Measurements from ENCODE around the gene RPL22.

DNA sequence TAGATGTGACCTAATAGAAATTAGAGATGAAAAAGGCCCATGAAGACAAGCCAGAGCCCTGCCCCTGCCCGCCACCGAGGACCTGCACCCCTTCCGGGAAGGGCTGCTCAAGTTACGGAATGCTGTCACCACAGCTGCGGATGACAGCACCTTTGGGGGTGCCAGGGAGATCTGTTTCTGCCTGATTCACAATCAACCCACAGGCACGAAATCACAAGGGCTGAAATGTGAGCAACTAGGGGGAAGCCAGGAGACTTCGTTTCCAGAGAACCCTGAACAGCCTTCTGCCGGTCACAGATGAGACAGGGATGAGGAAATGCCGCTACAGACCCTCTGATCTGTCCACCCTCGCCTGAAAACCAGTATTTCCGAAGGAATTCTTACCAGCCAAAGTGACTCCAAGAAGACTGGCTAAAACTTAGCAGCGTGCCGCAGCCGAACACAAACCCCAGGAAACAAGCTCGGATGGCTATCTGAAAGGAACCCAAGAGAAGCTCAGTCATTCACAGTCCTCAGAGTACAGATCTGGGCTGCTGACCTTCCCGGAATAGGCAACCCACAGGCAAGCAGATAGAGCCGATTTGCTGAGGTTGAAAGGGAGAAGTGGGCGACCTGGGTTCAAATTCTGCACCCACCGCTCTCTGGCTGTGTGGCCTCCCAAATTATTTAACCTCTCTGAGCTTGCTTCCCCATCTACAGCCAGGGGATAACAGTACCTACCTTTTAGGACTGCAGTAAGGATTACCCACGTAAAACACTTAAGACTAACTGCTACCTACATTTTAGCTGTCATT, 35.3 kb upstream of the RPL22 start:
- TF ChIP-seq, protein P1, sequence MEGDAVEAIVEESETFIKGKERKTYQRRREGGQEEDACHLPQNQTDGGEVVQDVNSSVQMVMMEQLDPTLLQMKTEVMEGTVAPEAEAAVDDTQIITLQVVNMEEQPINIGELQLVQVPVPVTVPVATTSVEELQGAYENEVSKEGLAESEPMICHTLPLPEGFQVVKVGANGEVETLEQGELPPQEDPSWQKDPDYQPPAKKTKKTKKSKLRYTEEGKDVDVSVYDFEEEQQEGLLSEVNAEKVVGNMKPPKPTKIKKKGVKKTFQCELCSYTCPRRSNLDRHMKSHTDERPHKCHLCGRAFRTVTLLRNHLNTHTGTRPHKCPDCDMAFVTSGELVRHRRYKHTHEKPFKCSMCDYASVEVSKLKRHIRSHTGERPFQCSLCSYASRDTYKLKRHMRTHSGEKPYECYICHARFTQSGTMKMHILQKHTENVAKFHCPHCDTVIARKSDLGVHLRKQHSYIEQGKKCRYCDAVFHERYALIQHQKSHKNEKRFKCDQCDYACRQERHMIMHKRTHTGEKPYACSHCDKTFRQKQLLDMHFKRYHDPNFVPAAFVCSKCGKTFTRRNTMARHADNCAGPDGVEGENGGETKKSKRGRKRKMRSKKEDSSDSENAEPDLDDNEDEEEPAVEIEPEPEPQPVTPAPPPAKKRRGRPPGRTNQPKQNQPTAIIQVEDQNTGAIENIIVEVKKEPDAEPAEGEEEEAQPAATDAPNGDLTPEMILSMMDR (IDR thresholded peaks at IDR 0.05) = no peak
- TF ChIP-seq, protein P2, sequence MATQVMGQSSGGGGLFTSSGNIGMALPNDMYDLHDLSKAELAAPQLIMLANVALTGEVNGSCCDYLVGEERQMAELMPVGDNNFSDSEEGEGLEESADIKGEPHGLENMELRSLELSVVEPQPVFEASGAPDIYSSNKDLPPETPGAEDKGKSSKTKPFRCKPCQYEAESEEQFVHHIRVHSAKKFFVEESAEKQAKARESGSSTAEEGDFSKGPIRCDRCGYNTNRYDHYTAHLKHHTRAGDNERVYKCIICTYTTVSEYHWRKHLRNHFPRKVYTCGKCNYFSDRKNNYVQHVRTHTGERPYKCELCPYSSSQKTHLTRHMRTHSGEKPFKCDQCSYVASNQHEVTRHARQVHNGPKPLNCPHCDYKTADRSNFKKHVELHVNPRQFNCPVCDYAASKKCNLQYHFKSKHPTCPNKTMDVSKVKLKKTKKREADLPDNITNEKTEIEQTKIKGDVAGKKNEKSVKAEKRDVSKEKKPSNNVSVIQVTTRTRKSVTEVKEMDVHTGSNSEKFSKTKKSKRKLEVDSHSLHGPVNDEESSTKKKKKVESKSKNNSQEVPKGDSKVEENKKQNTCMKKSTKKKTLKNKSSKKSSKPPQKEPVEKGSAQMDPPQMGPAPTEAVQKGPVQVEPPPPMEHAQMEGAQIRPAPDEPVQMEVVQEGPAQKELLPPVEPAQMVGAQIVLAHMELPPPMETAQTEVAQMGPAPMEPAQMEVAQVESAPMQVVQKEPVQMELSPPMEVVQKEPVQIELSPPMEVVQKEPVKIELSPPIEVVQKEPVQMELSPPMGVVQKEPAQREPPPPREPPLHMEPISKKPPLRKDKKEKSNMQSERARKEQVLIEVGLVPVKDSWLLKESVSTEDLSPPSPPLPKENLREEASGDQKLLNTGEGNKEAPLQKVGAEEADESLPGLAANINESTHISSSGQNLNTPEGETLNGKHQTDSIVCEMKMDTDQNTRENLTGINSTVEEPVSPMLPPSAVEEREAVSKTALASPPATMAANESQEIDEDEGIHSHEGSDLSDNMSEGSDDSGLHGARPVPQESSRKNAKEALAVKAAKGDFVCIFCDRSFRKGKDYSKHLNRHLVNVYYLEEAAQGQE (IDR thresholded peaks at IDR 0.05; ENCODE audit: insufficient read depth in 1 of 2, low read depth in 2 of 2, low read length in 1 of 2) = no peak
- TF ChIP-seq POLR2AphosphoS5 (IDR thresholded peaks at IDR 0.05; ENCODE audit: low read depth, low read length) = no peak
- TF ChIP-seq SIN3A (IDR thresholded peaks at IDR 0.05; ENCODE audit: borderline replicate concordance, insufficient read depth, low read depth, low read length) = no peak

Measured in Panc1 (cell line).